CD4-positive, alpha-beta T cell treated with Interferon gamma for 1 hour (primary cell): ENCODE data around the gene HOXA6.

ENCODE experiments used
- DNase-seq: peaks from one replicate; pipeline ENCODE4 v3.0.0-alpha.2; 2020

HOXA6 gene

DNA sequence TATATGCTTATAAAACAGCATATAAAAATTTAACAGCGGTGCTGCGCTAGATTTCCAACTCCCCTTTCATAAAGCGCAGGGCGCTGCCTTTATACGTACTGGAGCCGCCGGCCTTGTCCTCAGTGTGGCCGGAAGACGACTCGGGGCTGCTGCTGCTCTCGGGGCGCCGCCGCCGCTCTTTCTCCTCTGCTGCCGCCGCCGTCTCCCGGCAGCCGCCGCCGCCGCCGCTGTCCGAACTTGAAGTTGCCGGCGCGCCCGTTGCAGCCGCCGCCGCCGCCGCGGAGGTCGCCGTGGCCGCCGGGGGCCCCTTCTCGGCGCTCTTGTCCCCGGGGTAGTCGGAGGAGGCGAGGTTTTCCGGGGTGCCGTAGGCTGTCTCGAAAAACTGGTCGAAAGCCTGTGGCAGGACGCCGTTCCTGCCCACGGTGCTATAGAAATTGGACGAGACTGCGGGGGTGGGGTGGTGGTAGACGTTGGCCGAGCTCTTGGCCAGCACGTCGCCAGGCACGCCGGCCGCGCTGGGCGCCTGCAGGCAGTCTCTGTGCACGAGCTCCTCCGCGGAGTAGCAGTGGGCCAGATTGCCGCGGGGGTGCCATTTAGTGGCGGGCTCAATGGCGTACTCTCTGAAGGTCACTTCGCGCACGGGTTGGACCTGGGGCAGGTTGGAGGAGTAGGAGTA, 36.9 kb upstream of the HOXA6 start:
- DNase-seq: no peak

DNA sequence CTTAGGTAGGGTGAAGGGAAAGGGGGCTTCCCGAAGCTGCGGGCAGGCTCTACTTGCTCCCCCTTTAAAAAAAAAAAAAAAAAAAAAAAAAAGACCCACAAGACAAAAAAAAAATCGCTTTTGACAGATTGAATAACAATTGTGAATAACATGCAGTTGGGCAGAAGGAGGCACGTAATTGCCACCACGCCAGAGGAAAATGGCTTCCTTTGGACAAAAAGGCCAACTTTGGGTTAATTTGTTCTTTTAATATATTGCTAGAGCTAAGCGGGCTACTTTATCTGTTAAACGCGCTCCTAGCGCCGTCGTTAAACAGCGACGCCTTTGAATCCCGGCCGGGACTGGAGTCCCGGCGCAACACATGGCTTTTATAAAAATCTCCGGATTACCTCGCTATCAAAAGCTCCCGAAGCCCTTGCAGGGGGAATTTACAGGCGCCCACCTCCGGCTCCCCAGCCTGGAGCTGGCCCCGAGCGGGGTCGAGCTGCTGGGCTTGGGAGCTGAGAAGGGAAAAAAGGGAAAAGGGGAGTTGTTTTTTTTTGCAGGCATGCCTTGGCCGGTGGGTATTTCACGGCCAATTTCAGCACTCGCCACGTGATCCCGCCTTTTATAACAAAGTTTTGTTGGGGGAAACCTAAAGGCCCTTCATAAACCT, 36.2 kb upstream of the HOXA6 start:
- DNase-seq: no peak

DNA sequence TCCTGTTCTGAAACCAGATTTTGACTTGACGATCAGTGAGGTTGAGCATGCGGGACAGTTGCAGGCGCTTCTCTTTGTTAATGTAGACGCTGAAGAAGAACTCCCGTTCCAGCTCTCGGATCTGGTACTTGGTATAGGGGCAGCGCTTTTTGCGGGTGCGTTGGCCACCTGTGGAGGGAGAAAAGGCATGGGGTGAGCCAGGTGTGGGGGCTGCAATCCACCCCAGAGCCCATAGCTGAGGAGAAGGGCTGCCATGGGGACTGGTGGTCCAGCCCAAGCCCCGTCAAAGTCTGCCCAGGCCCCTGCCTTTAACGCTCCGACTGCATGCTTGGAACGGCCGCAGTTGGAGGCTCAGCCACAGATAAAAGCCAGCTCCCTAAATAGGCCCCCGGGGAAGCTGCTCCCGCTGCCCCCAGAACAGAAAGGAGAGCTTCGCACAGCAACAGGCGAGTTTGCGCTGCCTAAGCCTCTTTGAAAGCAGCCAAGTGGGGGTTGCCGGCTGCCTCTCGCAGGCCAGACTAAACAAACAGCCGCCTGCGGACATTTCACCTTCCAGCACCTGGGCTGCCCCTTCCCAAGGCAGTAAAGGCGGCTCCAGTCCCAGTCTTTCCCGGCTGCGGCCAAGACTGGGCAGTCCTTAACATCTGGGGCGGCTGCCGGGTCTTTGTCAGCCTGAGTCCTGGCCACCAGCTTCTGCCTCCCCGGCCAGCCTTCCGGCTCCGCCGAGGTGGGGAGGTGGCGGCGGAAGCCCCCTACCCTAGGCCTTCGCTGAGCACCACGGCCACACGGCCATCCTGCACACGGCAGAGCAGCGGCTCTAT, 35.5 kb upstream of the HOXA6 start:
- no peak for DNase-seq

DNA sequence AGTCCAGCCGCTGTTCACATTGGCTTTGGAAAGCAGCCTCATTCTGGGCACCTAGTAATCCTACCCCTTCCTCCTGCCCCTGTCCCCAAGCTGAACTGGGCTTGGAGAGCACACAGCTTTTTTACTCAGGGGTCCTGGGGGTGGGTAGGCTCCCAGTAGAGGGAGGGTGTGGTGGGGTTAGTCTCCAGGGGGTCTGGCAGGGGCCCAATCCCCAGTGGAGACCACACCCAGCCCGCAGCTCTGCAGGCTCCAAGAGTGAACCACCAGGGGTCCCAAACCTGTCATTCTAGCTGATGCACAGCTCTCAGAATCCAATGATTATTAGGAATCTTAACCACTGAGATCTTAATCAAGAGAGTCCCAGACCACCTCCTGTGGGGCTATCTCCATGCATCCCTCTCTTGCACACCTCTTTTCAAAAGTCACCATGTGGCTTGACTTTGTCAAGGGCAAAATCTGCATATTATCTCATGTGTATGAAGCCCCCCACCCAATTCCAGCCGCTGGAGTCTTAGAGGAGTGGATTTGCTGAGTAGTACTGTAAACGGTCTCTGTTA, 34.8 kb upstream of the HOXA6 start:
- no peak for DNase-seq

DNA sequence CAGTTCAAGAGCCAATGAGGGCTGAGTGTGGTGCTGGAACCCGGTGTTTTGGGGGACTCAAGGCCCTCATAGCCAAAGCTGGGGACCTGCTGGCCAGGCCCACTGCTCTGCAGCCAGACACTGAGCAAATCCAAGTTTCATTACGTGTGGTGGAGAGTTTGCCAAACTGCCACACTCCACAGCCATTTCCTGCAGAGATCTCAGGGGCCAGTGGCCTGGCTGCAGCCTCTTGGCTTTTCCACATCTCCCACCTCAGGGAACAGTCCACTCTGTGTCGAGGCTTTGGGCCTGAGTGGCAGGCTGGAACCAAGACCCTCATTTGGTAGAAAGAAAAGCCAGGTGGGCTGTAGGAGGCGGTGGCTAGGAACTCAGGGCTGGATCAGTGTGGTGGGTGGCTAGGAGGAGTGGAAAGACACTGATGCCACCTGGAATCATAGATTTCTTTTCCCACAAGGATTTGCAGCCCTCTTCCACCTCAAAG, 34.3 kb upstream of the HOXA6 start:
- DNase-seq: no peak

DNA sequence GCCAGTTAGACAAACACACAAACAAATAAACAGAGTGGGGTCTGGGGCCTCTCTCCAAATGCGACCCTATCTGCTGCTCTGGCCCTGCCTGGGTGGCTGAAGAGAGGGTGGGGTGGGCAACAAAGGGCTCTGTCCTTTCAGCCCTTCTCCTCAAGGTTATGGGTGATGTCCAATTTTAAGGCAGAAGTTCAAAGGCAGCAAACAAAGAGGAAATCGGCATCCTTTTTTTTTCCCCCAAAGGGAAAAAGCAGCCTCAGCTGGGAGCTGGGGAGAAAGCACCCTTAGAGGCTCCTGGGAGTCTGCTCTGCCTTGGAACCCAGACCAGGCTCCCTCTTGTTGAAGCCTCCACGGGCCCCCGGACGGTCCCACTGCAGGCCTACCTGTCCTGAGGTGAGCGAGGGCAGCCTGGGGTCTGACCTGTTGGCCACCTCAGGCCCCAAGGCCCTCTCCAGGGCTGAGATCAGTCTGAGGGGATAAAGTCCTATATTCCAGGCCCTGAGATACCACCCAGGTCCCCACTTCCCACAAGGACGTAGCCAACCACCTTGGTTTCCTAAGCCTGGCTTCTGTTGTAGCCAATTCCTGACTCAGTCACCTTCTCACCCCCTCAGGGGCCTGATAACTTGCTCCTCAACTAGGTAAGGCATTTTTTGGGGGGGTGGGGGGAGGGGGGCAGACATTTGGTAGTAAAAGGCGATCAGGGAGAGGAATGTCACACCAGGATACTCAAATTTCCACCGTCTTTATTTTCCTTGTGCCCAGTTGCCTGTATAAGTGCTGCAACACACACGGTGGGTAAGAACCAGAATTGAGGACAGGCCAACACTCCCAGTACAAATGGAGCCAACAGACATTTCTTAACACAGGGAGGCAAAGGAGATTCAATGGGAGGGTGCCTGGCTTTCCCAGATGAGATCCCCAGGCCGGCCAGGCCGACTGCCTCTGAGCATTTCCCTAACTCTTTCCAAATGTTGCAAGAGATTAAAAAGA, 33.2 kb upstream of the HOXA6 start:
- no peak for DNase-seq

DNA sequence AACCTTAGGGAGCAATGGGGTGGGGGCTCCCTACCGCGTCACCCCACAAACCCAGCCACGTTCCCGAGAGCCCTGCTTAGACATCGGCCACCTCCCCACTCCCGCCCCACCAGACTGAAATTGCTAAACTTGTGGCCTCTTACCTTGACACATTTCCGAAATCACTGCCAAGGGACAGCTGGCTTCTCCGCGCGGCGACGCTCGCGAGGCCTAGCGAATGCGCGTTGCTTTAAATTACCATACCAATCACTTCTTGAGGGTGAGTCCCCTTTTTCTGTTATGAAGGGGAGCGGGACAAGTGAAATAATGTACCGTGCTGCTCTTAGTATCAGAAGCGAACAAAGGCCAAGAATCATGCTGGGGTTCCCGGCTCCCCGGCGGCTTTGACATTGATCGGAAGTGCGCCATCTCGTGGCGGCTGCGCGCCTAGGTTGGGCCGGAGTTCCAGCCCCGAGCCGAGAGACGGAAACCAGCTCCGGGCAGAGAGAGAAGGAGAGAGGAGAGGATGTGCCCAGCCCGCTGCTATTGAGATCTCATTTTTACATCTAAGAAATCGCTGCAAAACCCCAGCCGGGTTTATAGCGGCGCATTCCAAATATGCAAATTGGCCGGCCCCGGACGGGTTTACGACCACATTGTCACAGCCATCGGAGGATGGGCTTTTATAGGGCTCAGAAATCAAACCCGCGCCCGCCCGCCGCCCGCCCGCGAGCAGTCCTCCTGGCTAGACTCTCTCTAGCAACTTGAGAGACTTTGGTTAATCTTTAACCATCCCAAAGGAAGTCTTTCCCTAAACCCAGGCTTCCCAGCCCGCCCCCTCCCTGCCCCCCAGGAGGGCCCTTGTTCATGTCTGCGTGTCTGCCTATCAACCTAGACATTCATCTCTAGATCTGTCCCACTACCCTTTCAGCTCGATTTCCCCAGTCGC, 32.2 kb upstream of the HOXA6 start:
- peak; percentile 57 for DNase-seq

DNA sequence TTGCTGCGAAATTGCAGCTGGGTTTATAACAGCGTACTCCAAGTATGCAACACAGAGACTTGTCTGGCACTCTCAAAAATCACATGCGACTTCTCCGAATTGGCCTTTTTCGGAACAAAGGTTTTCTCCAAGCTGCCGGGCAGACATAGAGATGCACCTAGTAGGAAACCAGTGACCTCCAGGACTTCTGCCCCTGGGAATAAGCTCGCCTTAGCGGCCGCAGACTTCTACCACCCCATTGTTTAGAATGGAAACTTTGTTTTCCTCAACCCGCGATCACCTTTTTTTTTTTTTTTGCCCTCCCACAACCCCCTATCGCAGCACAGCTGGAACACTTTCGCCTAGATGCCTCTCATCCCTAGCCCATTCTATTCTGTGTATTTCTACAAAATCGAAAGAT, 31.5 kb upstream of the HOXA6 start:
- no peak for DNase-seq

DNA sequence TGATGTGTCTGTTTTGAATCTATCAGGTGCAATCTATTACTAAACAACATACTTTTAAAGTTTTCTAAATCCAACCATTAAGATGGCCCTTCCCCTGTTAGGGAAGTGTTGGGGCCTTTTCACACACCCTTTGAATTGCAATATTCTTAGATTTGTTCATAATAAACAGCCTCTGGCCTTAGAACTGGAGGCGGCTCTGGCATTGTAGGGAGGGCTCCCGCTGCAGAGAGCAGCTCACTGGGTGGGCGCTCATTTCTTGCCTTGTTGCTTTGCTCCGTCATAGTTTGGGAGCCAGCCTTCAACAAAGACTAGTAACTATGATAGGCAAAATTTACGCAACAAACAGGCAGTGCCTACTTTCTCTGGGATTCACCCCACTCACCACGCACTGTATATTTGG, 30.8 kb upstream of the HOXA6 start:
- no peak for DNase-seq

DNA sequence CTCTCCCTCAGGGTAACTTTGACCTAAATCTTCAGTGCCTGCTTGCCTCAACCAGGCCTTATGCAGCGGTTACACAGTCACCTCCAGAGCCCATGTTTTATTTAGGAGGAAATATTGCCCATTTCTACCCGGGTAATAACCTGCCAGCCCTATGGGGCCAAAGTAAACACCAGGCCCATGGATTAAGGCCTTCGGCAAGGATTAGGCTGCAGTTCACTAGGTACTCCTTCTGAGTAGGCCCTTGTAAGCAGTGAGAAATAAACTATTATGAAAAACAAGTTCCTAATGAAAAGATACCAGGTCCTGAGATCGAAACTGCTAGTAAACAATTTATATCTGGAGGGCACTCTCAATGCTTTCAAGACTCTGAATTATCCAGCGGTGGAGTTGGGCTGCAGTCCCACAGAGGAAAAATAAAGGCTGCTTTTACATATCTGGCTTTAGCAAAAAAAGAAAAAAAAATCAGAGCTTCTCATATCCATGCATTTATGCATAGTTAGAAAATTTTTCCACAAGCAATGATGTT, 30.3 kb upstream of the HOXA6 start:
- no peak for DNase-seq

DNA sequence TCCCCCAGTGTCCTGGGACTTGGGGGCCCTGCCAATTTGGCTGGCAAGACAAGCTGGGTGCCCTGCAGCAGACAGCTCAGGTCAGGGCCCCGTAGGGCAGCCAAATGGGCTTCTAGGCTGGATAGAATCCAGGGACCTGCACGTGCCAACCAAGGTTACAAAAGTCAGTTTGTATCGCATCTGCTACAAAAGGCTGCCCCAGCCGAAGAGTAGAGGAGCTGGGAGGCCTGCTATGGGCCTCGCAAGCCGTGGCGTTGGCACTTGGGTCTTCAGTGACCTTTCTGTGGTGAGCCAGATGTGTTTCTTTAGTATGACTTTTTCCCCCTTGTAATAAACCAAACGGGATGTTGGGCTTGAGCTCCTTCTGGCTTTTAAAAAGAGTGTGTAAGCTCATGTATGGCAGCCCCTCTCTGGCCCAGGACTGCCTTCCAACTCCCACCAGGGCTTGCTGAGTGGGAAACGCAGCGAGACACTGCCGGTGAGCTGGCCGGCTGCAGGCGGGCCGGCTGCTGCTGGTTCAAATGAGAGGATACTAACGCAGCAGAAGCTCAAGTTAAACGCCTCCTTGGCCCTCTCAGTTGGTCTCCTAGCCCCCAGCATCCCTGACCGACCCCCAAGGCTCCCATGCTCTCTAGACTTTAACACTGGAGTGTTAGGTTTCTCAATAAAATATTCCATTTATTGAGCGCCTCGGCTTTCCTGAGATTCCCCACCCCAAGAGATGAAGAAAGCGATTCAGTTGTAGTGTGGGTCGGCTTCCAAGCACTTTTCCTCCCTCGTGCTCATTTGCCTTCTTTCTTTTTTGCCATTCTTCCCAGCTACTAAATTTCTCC, 29.6 kb upstream of the HOXA6 start:
- no peak for DNase-seq

DNA sequence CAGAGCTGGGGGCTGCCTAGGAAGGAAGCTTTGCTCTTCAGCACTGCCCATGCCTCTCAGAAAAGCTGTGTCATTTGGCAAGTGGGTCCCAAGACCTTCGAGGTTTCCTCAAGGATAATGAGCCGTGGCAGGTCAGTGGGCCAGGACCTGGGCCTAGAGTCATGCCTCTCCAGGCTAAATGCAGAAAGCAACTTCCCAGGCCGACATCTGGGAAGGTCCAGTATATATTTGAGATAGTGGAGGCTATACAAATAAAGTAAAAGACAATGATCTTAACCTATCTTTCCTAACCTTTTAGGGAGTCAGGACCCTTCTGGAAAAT, 28.9 kb upstream of the HOXA6 start:
- no peak for DNase-seq

DNA sequence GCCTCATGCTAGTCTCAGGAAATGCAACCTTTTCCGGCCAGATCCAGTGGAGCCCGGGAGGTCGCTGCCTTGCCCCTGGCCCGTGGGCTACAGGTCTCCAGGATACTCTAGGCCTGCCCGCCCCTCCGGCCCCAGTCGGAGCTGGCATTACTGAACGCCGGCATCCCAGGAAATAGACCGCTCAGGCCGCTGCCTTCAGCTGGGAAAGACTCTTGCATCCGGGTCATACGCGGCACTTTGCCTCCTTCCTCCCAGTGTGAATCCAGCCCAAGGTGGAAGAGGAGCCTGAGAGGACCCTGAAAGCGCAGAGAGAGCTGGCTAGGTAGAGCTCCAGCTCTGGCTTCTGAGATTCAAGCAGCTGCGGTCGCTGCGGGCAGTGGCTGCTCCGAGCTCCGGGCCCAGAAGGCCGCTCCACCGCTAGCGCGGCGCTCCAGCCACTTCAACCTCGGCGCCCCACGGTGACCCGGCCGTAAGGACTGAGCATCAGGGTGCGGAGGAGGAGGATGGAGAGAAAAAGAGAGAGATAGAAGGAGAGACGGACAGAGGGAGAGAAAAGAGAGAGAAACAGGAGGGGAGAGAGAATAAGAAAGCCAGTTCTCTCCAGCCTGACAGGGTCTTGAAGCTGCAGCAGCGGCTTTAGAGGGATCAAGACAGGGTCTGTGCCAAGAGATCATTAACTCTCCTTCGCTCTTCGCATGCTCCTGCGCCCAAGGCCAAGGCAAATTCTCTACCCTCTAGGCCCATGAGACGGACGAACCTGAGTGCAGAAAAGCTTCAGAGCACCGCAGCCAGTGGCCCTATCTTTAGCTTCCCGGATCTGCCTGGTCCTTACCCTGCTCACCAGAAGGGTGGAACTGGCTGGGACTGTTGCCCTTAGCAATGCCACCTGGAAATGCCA, 28.3 kb upstream of the HOXA6 start:
- DNase-seq: no peak

DNA sequence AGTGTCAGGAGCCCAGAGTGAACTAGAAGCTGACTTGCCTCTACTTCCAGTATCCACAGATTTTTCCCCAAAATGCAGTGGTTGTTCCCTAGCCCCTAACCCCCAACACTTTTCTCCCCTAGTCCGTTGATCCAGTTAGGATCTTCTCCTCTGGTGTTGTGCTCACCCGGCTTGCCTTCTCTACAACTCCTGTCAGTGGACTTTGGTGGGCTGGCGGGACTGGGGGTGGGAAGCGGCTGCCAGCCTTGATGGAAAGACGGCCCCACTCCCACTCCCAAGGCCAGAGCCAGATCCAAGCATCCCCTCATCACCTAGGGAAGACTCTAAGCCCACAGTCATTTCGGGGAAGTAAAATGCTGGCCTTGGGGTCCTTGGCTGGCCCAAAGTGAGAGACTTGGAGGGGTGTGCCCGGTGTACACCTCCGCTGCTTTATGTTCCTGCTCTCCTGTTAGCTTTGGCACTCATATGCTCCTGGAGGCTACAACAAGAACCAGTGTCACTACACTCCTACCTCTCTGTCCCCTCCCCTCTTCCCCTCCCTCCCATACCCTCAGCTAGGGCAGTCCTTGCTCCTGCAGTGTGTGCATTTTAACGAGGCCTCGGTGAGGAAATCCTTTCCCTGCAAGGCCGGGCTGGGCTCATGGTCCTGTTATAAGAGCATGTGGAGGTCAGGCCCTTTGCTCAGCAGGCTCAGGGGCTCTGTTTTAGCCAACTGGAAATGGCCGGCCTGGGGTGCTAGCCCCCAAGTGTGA, 27.5 kb upstream of the HOXA6 start:
- no peak for DNase-seq

DNA sequence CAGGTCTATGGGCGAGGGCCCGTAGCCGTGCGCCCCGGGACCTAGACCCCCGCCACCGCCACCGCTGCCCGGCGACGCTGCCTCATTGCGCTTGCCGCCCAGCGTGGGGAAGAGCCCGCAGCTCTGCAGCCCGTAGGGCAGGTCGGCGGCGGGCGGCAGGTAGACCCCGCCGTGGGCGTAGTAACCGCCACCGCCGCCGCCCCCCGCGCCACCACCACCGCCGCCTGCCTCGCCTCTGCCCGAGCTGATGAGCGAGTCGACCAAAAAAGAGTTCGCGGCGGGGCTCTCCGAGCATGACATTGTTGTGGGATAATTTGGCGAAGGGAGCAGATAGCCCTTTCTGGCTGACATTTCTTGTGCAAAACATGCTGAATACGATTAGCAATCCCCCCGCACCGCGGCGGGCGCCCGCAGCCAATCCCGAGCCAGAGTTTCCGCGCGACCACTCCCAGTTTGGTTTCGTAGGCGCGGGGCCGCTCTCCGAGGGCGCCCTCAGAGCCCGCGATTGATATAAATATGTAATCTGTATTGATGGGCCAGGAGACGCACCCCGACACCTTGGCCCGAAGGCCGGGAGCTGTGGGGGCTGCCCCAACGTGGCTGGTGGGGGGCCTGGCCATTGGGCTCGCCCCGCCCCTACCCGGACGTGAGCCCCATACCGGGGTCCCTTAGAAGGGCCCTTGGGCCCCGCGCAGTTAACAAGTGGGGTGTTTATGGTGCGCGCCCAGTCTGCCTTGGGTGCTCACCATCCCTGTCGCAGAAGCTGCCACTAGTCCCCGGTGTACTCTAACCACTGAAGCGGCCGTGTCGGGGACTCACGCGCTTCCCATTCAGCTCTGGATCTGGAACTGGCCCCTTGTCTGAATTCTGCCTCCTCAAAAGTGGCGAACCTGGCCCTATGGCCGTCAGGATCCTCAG, 26.6 kb upstream of the HOXA6 start, which contains the start of gene HOXA10:
TSS of gene HOXA10 (minus strand) at position 365 of the 918 bp plus-strand sequence. CDS start at position 351, 14 bp downstream.
- DNase-seq: no peak

DNA sequence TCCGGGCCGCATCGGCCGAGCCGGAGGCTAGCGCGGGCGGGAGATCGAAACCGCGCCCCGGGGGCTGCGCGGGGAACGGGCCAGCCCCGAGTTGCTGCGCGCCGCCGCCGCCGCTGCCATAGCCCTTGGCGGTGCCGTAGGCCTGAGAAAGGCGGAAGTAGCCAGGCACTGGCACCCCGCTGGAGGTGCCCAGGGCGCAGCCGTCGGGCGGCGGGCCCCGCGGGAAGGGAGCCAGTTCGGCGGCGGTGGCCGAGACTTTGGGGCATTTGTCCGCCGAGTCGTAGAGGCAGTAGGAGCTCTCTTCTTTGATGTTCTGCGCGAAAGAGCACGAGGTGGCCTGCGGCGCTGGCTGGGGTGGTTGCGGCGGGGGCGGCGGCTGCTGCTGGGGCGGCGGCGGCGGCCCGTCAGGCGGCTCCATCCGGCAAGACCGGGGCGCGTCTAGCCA, 26.0 kb upstream of the HOXA6 start:
- peak; percentile 33 for DNase-seq
